GM18505 (cell line): ENCODE results near the gene MEOX1.

Experiments
- ATAC-seq: cut with Tn5 transposase; IDR thresholded peaks from one replicate; pipeline ENCODE4 v1.9.1; 2021; ENCODE audit not compliant: unreplicated experiment
- POLR2A ChIP-seq: IDR thresholded peaks from 4 replicates; pipeline ENCODE4 v1.6.1; 2011; ENCODE audit warnings: borderline replicate concordance; ENCODE audit not compliant: insufficient read depth, insufficient read length; ENCODE audit errors: extremely low read depth

Gene MEOX1

DNA sequence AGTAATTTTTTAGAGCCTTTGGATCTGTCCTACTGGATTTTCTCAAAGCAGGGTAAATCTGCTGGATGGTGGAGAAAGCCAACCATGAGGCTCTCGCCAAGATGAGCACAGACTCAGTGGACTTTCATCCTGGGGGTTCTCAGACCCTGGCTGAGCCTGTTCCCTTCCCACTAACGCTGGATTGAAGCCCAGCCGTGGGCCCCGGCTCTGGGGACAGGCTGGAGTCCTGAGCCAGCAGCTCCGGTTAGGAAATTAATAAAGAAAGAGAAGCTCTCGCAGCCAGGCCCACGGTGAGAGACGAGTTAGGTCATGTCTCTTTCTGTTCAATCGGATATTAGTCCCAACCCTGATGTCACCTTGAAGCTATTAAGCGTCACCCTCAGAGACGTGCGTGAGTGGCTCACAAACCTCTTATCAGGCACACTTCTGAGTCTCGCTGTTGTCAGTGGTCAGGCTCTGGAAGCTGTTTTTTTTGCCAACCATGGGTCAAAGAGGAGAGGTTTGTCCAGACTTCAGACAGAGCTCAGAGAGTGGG, 27.1 kb downstream of the MEOX1 start:
- TF ChIP-seq POLR2A = no peak
- no peak for ATAC-seq

DNA sequence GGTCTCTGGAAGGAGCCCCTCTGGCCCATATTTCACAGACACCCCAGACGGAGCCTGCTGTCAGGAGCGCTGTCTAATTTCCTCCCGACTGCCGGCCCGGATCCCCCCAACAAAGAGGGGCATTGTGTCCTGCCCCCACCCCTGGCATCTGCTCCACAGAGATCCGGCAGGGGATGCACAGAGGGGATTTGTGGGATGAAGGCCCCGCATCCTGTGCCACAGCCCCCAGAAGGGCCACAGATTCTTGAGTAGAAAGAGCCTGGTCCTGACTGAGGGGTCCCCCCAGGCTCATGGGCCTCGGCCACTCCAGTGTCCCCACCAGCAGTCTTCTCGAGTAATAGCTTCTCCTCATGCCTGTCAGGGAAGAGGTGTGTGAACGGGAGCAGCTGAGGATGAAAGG, 29.5 kb downstream of the MEOX1 start:
- no peak for TF ChIP-seq POLR2A
- no peak for ATAC-seq

DNA sequence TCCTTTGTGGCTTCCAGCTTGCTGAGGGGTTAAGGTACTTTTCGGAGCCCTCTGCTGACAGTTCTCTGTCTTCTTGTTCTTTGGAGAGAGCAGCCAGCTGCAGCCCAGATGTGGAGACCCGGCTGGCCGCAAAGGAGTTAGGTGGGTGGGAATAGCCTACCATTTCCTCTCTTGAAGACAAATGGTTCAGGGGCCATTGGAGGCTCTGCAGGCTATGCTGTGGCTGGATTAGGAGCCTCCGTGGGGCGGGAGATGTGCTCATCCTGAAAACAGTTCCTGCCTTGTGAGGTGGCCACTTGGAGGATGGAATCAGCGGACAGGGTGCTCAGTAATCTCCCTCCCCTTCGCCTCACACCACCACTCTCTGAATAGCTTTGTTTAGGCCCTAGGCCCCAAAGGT, 30.3 kb downstream of the MEOX1 start:
- no peak for ATAC-seq
- no peak for TF ChIP-seq POLR2A

DNA sequence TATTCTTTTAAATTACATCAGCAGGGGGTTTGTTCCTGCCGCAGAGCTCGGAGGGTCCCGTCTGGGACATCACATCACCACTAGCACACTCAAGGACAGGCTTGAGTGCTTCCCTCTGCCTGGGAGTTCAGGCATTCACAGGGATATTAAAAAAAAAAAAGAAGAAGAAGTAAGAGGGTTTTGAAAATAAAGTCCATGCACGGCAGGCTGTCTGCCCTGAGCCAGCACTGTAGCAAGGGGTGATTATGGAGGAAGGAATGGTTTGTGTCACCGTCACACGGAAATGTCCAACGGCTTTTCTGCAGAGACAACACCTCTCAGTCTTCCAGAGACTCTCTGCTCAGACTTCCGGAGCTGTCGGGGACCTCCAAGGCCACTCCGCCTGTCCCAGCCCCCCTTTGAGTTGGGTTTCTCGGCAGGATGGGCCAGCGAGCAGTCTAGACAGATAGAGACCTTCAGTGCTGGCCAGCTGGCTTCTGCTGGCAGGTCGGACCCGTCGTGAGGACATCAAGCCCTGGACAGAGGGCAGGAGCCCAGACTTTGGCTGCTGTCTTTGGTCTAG, 33.6 kb downstream of the MEOX1 start:
- ATAC-seq = no peak
- no peak for TF ChIP-seq POLR2A

DNA sequence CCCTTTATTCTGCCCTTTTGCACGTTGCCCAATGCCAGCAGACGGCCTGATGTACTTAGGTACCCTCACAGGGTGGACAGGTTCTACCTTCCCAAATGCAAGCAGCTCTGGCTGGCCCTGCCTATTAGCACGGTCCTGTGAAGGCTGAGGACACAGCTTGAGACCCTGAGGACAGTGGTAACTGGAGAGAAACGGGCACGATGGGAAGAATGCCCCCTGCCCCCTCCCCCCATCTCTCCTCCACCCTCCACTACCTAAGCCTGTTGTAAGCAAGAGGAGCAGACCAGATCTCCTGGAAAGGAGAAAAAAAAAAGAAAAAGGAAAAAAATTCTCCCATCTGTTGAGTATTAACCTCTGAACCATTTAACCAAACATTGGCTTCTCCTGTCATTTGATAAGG, 34.1 kb downstream of the MEOX1 start:
- ATAC-seq = no peak

DNA sequence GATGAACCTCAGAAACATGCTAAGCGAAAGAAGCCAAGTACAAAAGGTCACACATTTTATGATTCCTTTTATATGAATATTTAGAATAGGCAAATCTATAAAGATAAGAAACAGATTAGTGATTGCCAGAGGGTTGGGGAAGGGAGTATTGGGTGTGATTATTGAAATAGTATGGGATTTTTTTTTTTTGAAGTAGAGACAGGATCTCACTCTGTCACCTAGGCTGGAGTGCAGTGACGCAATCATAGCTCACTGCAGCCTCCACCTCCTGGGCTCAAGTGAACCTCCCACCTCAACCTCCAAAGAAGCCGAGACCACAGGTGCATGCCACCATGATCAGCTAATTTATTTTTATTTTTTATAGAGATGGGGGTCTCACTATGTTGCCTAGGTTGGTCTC, 35.7 kb downstream of the MEOX1 start:
- ATAC-seq = no peak
- TF ChIP-seq POLR2A = no peak

More for the DNA sequence above, 34.1 kb downstream of the MEOX1 start:
- TF ChIP-seq POLR2A = no peak

DNA sequence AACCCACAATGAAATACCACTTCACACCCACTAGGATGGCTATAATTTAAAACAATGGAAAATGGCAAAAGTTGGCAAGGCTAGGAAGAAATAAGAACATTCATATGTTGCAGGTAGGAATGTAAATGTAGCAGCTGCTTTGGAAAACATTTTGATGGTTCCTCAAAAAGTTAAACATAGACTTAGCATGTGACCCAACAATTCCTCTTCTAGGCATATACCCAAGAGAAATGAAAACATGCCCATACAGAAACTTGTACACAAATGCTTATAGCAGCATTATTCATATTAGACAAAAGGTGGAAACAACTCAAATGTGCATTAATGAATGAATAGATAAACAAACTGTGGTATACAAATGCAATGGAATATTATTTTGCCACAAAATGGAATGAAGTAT, 36.1 kb downstream of the MEOX1 start:
- TF ChIP-seq POLR2A = no peak

DNA sequence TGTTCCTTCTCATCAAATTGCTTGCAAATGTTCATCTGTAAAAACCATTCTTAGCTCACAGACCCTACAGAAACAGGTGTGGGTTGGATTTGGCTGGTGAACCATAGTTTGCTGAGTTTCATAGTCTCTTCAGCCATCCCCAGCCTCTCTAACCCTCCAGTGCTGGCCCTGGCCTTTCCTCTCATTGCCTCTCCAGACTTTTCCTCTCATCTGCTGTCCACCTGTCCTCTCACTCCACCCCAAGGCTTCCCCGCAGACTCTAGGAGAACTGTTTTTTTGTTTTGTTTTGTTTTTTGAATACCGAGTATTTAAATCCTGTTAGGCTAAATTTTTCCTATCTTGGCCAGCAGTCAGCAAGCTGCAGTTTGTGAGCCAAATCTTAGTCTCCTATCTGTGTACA, 41.1 kb downstream of the MEOX1 start:
- ATAC-seq = no peak
- no peak for TF ChIP-seq POLR2A

More for the DNA sequence above, 36.1 kb downstream of the MEOX1 start:
- no peak for ATAC-seq

DNA sequence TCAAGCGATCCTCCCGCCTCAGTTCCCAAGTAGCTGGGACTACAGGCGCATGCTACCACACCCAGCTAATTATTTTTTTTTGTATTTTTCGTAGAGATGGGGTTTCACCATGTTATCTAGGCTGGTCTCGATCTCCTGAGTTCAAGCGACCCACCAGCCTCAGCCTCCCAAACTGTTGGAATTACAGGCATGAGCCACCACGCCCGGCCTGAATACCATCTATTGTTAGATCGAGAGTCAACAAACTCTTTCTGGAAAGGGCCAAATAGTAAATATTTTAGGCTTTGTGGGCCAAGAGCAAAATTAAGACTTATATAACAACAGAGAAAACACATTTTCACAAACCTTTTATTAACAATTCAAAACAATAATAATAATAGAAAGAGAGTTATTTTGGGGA, 41.6 kb downstream of the MEOX1 start:
- ATAC-seq = no peak
- no peak for TF ChIP-seq POLR2A

DNA sequence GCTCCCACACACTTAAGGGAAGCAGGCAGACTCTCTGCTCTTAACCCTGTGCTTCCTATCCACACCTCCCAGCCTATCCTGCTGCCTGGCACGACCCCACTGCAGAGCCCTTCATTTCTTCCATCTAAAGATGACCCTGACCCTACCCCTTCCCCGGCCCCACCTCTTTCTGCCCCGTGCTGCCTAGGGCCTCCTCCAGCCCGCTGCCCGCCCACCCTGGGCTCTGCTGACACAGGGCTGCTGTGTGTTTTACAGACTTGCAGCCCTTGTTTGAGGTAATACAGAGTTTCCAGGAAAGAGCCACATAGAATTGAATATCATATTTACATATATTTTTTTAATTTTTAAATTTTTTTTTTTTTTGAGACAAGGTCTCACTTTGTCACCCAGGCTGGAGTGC, 42.0 kb downstream of the MEOX1 start:
- no peak for ATAC-seq
- no peak for TF ChIP-seq POLR2A

DNA sequence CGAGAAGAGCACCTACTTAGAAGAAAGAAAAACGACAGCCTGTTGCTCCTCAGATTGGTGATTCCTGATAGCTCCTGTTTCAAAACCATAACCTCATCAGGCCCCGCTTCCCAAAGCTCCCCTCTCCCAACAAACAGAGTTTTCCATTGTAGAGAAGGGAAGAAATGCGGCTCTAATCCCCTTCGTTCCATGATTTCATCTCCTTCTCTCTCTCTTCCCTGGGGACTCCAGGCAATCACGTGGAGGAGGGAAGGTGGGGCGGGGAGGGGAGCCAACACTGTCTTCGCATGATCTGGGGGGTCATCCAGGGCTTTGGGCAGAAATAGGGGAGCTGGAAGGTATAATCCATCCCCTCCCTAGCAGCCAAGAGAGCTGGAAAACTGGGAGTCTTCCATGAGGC, 43.4 kb downstream of the MEOX1 start:
- no peak for TF ChIP-seq POLR2A
- ATAC-seq = no peak

DNA sequence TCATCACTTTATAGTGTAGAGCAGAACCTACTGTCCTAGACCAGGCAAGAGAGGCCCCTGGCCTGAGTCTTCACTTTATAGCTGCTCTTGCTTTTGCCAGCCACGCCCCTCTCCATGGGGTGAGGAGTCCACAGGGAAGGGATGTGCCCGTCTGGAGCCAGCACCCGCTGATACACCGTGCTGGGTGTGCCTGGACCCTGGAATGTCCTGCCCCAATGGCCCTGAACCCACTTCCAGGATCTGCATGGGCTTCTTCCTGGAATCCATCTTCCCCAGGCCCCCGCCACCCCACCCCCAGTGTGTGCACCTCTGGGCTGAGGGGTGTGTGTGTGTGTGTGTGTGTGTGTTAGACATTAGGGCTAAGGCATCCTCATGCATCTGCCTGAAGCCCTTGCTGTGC, 44.9 kb downstream of the MEOX1 start:
- ATAC-seq = no peak
- no peak for TF ChIP-seq POLR2A

DNA sequence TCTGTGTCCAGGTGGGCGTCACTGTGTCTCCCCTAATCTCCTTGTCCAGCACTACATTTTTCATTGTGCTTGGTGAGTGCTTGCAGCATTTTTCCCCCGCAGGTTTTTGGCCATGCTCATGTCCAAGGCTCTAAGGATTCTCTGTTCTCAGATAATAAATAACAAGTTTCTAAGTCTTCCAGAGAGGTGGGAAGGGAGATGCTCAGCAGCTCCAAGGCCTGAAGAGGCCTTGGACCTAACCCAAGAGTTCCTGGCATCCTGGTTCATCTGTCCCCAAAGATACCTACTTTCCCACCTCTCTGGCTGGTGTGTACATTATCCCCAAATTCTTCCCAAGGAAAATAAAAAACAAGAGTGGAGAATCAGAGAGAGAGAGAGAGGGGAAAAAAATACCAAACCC, 45.3 kb downstream of the MEOX1 start:
- ATAC-seq = no peak
- TF ChIP-seq POLR2A = no peak

DNA sequence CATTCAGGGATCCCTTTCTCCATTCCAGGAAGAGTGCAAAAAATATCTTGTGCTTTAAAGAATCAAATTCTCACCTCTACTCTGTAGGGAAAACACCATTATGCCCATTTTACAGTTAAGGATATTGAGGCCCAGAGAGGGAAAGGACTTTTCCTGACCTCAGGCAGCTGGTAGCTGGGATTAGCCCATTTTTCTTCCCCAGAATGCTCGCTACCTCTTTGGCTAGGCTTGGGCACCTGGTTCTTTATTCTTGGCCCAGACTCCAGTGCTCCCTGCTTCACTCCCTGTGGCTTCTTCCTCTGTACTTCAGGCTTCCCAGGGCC, 45.7 kb downstream of the MEOX1 start:
- no peak for TF ChIP-seq POLR2A
- ATAC-seq = no peak
